Heart left ventricle (tissue), 16 donors: ENCODE data around the gene SUGP2. TPM values are rescaled to one million over a fixed set of nuclear protein-coding genes. Genes with fewer than 3 reads are reported as not detected.

Source experiments
- ATAC-seq, 4 donors: fragments of 200-7000 bp; cut with Tn5 transposase; one replicate each; pipeline ENCODE4 v1.9.1; 2020 to 2022; ENCODE audit warnings: moderate library complexity in 4 of 4, mild to moderate bottlenecking in 3 of 4, moderate number of reproducible peaks in 1 of 4
- DNase-seq, 5 donors: peaks; one replicate each; pipeline ENCODE4 v3.0.0-alpha.2; 2020
- H3K27ac ChIP-seq, 12 donors: fragments of 200-600 bp; sonication (generic) in 4 of 12; one replicate each; pipeline versions ENCODE4 v1.5.0 to v1.8.0; 2016 to 2022; ENCODE audit warnings: mild to moderate bottlenecking in 2 of 12
- H3K27me3 ChIP-seq, 9 donors: fragments of 200-600 bp; sonication (generic) in 2 of 9; one replicate each; pipeline versions ENCODE4 v1.5.1 to v1.8.0; 2016 to 2022; ENCODE audit warnings: mild to moderate bottlenecking in 3 of 9
- H3K36me3 ChIP-seq, 9 donors: fragments of 200-600 bp; sonication (generic) in 2 of 9; one replicate each; pipeline versions ENCODE4 v1.5.0 to v1.8.0; 2018 to 2022; ENCODE audit warnings: mild to moderate bottlenecking in 2 of 9
- H3K4me1 ChIP-seq, 12 donors: fragments of 200-600 bp; sonication (generic) in 4 of 12; one replicate each; pipeline versions ENCODE4 v1.5.0 to v1.8.0; 2016 to 2022; ENCODE audit warnings: mild to moderate bottlenecking in 3 of 12
- H3K4me3 ChIP-seq, 12 donors: fragments of 200-600 bp; sonication (generic) in 4 of 12; one replicate each; pipeline versions ENCODE4 v1.5.0 to v1.8.0; 2017 to 2022; ENCODE audit warnings: mild to moderate bottlenecking in 9 of 12, moderate library complexity in 4 of 12
- H3K9me3 ChIP-seq, 12 donors: fragments of 200-600 bp; sonication (generic) in 4 of 12; one replicate each; pipeline versions ENCODE4 v1.5.0 to v1.8.0; 2016 to 2022; ENCODE audit warnings: mild to moderate bottlenecking in 1 of 12
- CTCF ChIP-seq, 12 donors: fragments of 200-600 bp; sonication (generic) in 4 of 12; IDR thresholded peaks; one replicate each; pipeline versions ENCODE4 v1.5.0 to v1.8.0; 2018 to 2022; ENCODE audit warnings: antibody characterized with exemption in 12 of 12, mild to moderate bottlenecking in 5 of 12
- POLR2A ChIP-seq, 2 donors: fragments of 450-650 bp; IDR thresholded peaks; one replicate each; pipeline ENCODE4 v1.6.1; 2017; ENCODE audit warnings: antibody characterized with exemption in 2 of 2, mild to moderate bottlenecking in 2 of 2, moderate library complexity in 2 of 2
- WGBS, 4 donors: extraction: QIAGEN DNeasy Blood & Tissue Kit in 2 of 4; methylation state at CpG; one replicate each; pipeline versions ENCODE4 v1.1.5 to v1.1.7; 2013 to 2018; 5-methylcytosine and 5-hydroxymethylcytosine counted together
- intact Hi-C, 10 donors: fragments of 100-400 bp; cut with DNase I; formaldehyde crosslinking; loops; one replicate each; pipeline versions ENCODE4 v1.11.1 to v1.14.2; 2022
- polyA plus RNA-seq, 2 donors: library from polyadenylated mRNA; stranded (reverse); fragments of 200-250 nt; gene quantifications; one replicate each; pipeline ENCODE4 v1.2.3, GENCODE V29; 2013
- total RNA-seq, 9 donors: library from RNA; depleted of rRNA in 2 of 9; stranded (reverse); fragments of >200 nt in 2 of 9; fragmentation: NEBNext Ultra II Directional in 3 of 9; extraction: Animal tissue kit (Norgen Biotek cat#: 25700) in 3 of 9; gene quantifications; one replicate each; pipeline versions ENCODE4 v1.1.0 to v1.2.4, GENCODE V29; 2016 to 2023
- donor health status: ischemic (EF 13 %, LVEDD 7.1; RV severe dilation, severe dysfunction).
- donor health status: healthy with polysubstance abuse.
- donor health status: DM: no; HTN: yes; CAD: no.
- donor health status: DM: no; HTN: no; CAD: no.
- donor health status: ischemic (EF 25% LVEDD 6.9; RV normal size, moderate dysfunction).
- donor health status: ischemic (EF 25% LVEDD 5.7; RV mildly dilated, moderate dysfunction).
- donor health status: healthy.
- donor health status: DM: yes; HTN: yes; CAD: no.
- donor health status: ischemic (EF 35%, LVEDD 5.7; RV mildly dilated, moderate dysfunction).
- donor health status: nonischemic (EF 11% LVEDD 7.7; RV severe dilation, severe dysfunction).
- donor health status: DM: yes; HTN: yes; CAD: no.
- donor health status: PGD.
- donor health status: ischemic (EF 29% LVEDD 5.4; RV normal size, mild dysfunction).
- donor health status: nonischemic (EF 23%, LVEDD 6.1; RV moderate dilation, normal function).

Gene SUGP2
- total and polyA plus RNA-seq, 11 donors: 36.1 to 76.5 (median 56.6) TPM

DNA sequence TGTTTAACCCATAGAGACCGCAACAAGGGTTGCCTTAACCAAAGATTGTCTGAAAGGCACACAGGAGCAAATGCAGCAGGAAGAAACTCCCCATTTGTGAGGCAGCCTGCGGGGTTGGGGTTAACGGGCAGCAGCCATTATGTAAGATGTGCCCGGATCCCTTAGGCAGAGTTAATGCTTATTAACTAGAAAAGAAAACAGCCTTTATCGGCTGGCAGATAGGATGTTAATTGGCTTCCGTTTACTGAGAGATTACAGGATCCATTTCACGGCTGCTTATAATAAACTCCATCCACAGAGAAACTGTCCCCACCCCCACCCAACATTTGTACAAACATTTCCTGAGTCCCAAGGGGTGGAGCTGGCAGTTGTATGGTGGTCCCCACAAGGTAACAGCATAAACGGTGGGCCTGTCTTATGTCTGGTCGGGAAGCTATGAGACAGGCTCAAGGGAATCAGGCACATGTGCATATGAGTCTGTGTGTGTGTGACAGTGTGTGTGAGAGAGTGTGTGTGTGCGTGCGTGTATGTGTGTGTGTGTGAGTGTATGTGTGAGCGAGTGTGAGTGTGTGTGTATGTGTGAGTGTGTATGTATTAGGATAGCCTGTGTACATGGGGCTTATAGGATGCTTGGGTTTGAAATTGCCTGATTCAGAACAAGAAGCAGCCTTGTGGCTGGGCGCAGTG lies 41.0 kb upstream of the SUGP2 start:
- Histone ChIP-seq H3K9me3 (no peaks in the 10 kb centered on the region), H3K36me3 (peaks cover 0 to 10% (median 3%) of the 10 kb centered on the region in 9 donors), H3K4me1 (peaks cover 0 to 11% (median 2%) of the 10 kb centered on the region in 12 donors), H3K4me3 (no peak overlapping the region), H3K27ac (no peak overlapping the region), H3K27me3 (no peaks in the 10 kb centered on the region)
- ATAC-seq (peak in 1 of 4 donors; percentile 9), DNase-seq (no peak)
- no peak for TF ChIP-seq POLR2A (IDR thresholded peaks at IDR 0.05)
- TF ChIP-seq CTCF (IDR thresholded peaks at IDR 0.05): no peak
- WGBS, 4 donors: 73 to 76% (median 75%) methylated on average over 13 of the region's 13 CpGs
- intact Hi-C loops: no loop called here

- WGBS, 4 donors: 92 to 97% (median 95%) methylated on average over 8 of the region's 8 CpGs
- no peaks in the 10 kb centered on the region for H3K9me3 ChIP-seq
- ATAC-seq (no peak), DNase-seq (no peak)
- peaks cover 0 to 31% (median 19%) of the 10 kb centered on the region in 12 donors for H3K4me1 ChIP-seq
- peaks cover 0 to 8% (median 2%) of the 10 kb centered on the region in 9 donors for H3K36me3 ChIP-seq
- no peaks in the 10 kb centered on the region for H3K27me3 ChIP-seq
- TF ChIP-seq POLR2A (IDR thresholded peaks at IDR 0.05) (no peak), CTCF (IDR thresholded peaks at IDR 0.05) (no peak)
- intact Hi-C loops: no loop called here
- H3K4me3 ChIP-seq: no peak overlapping the region
- no peak overlapping the region for H3K27ac ChIP-seq
Observed at GRCh38 chr19:19071897-19072296, 38.6 kb upstream of the SUGP2 start.

DNA sequence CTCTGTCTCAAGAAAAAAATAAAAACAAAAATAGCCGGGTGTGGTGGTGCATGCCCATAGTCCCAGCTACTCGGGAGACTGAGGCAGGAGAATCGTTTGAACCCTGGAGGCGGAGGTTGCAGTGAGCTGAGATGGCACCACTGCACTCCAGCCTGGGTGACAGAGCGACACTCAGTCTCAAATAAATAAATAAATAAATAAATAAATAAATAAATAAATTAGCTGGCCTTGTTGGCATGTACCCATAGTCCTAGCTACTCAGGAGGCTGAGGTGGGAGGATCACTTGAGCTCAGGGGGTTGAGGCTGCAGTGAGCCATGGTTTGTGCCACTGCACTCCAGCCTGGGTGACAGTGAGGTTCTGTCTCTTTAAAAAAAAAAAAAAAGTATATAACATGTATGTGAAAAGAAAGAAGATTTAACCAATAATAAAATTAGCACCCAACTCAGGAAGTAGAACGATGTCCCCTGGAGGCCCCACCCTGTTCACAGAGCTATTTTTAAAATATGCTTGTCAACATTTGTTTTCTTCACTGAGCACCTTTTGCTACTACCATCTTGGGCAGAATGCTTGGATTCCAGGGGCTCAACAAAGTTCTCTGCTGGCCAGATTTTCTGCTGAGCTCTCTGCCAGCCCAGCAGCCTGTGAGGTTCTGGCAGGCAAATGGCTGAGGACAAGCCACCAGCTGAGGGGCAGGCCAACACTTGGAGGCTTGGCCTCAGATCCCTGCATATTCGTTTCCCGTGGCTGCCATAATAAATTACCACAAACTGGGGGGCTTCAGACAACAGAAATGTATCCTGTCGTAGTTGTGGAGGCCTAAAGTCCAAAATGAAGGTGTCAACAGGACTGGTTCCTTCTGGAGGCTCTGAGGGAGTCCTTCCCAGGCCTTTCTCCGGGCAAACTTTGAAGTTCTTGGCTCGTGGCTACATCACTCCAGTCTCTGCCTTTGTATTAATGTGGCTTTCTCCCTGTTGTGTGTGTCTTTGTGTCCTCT lies 35.6 kb upstream of the SUGP2 start:
- DNase-seq: no peak
- no peak for ATAC-seq

More for the DNA sequence above, 35.6 kb upstream of the SUGP2 start:
- H3K27ac ChIP-seq: peak overlapping the region in 10 of 12 donors; percentile 1 to 68 (median 42)
- H3K9me3 ChIP-seq: no peaks in the 10 kb centered on the region
- intact Hi-C loops: no loop called here
- H3K36me3 ChIP-seq: peaks cover 0 to 2% (median 0%) of the 10 kb centered on the region in 9 donors
- TF ChIP-seq POLR2A (IDR thresholded peaks at IDR 0.05) (no peak), CTCF (IDR thresholded peaks at IDR 0.05) (no peak)
- no peaks in the 10 kb centered on the region for H3K27me3 ChIP-seq
- no peak overlapping the region for H3K4me3 ChIP-seq
- 69 to 71% (median 70%) methylated on average over 11 of the region's 11 CpGs for WGBS, 4 donors
- peaks cover 0 to 45% (median 33%) of the 10 kb centered on the region in 12 donors for H3K4me1 ChIP-seq
